Subcutaneous abdominal adipose tissue (tissue), 5 donors: ENCODE results near the gene ADK.
A peak's percentile ranks its signal among the peaks of the same experiment; 100 is the strongest.

ENCODE experiments used
- H3K27ac ChIP-seq: one replicate; pipeline ENCODE4 v1.7.0; 2013; ENCODE audit warnings: low read depth, mild to moderate bottlenecking, inconsistent platforms, low read length, moderate library complexity
- H3K27me3 ChIP-seq, 5 donors: one replicate each; pipeline ENCODE4 v1.7.0; 2013; ENCODE audit warnings: low read length in 5 of 5, inconsistent platforms in 1 of 5; ENCODE audit not compliant: control insufficient read depth in 5 of 5, insufficient read depth in 4 of 5
- H3K36me3 ChIP-seq, 5 donors: one replicate each; pipeline ENCODE4 v1.7.0; 2013; ENCODE audit warnings: low read length in 5 of 5; ENCODE audit not compliant: control insufficient read depth in 5 of 5, insufficient read depth in 5 of 5
- H3K4me1 ChIP-seq, 5 donors: one replicate each; pipeline ENCODE4 v1.7.0; 2013; ENCODE audit warnings: low read length in 5 of 5, mild to moderate bottlenecking in 3 of 5, moderate library complexity in 1 of 5; ENCODE audit not compliant: control insufficient read depth in 5 of 5, insufficient read depth in 5 of 5
- H3K4me3 ChIP-seq, 5 donors: one replicate each; pipeline ENCODE4 v1.7.0; 2013; ENCODE audit warnings: low read length in 5 of 5, low read depth in 1 of 5
- H3K9ac ChIP-seq, 5 donors: one replicate each; pipeline ENCODE4 v1.7.0; 2013; ENCODE audit warnings: low read length in 5 of 5, mild to moderate bottlenecking in 4 of 5, moderate library complexity in 3 of 5
- H3K9me3 ChIP-seq, 5 donors: one replicate each; pipeline ENCODE4 v1.7.0; 2013; ENCODE audit warnings: low read length in 5 of 5; ENCODE audit not compliant: control insufficient read depth in 5 of 5
- donor health status: healthy.
- donor health status: healthy.
- donor health status: healthy.
- donor health status: healthy.
- donor health status: healthy.

The ADK gene

GRCh38 chr10:74582566-74582965 lies 431.5 kb downstream of the ADK start:
- Histone ChIP-seq H3K9ac (no peak overlapping the region), H3K4me3 (no peak overlapping the region), H3K9me3 (no peaks in the 10 kb centered on the region), H3K27me3 (no peaks in the 10 kb centered on the region), H3K4me1 (peaks cover 6 to 17% (median 16%) of the 10 kb centered on the region in 5 donors), H3K27ac (no peak overlapping the region), H3K36me3 (peaks cover 0 to 2% (median 0%) of the 10 kb centered on the region in 5 donors)

DNA sequence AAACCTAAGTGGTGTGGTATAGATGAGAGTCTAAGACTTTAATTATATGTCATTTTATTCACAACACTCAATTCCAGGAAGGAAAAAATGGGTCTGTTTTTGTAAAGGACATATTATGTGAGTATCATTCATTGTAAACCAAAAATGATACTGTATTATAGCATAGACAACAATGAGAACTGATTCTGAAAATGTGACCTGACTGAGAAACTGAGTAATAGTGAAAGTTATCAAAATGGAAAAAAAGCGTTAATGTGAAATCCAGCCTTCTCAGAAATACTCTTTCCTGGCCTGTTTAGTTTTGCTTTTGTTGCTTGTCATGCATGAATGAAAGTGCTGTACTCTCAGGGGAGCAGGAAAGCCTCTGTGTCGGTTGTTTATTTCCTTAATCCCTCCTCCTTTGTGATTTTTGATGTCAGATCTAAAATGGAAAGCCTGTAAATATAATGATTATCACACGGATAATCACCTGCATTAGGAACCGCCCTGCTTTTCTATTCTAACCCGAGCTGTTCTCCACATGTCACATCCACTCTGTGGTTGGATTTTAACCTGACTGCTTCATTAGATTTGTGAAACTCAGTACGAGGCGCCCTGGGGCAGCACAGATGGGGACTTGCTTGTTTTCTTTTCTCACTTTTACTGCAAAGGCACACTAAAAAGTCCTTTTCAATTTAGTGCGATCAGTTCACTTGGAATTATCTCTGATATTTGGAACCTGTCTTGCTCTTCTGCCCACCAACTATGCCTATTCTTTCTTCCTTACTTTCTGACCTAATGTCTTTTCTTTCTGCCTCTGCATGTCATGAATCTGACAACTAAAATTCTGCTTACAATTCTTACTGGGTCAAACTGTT lies 434.4 kb downstream of the ADK start:
- Histone ChIP-seq H3K9ac (peak overlapping the region in 4 of 5 donors; percentile 6 to 57 (median 32)), H3K4me1 (peaks cover 6 to 31% (median 27%) of the 10 kb centered on the region in 5 donors), H3K27me3 (no peaks in the 10 kb centered on the region), H3K4me3 (peak overlapping the region in 4 of 5 donors; percentile 26 to 54 (median 45)), H3K27ac (peak overlapping the region; percentile 1), H3K36me3 (peaks cover 0 to 2% (median 0%) of the 10 kb centered on the region in 5 donors), H3K9me3 (no peaks in the 10 kb centered on the region)

DNA sequence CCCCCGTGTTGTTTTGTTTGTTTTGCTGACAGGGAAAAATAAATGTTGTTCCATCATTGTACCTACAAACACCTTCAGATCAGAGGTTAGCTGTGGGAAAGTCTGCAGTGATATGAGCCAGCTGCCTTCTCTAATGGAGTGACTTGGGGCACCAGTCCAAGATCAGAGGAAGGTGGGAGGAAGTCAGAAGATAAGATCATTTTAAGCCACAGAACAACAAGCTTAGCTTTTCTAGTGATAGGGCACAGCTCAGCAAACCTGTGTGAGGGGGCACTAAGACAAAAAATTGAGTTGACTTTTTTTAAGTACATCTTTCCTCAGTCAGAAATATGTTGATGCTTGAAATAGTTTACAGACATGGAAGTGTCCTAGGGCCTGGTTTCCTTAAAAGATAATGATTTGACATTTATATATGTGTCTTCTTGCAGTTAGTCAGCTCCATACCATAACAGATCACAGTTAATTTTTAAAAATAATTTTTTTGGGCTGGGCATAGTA lies 435.1 kb downstream of the ADK start:
- H3K4me1 ChIP-seq: peaks cover 6 to 31% (median 27%) of the 10 kb centered on the region in 5 donors
- peaks cover 0 to 2% (median 0%) of the 10 kb centered on the region in 5 donors for H3K36me3 ChIP-seq
- H3K9ac ChIP-seq: peak overlapping the region in 1 of 5 donors; percentile 54
- H3K4me3 ChIP-seq: peak overlapping the region in 2 of 5 donors; percentile 37 to 54
- H3K27ac ChIP-seq: no peak overlapping the region
- no peaks in the 10 kb centered on the region for H3K9me3 ChIP-seq
- H3K27me3 ChIP-seq: no peaks in the 10 kb centered on the region

GRCh38 chr10:74587109-74587854 lies 436.3 kb downstream of the ADK start:
- Histone ChIP-seq H3K9ac (no peak overlapping the region), H3K4me1 (peaks cover 6 to 31% (median 27%) of the 10 kb centered on the region in 5 donors), H3K9me3 (no peaks in the 10 kb centered on the region), H3K36me3 (peaks cover 0 to 2% (median 0%) of the 10 kb centered on the region in 5 donors), H3K27ac (no peak overlapping the region), H3K4me3 (no peak overlapping the region), H3K27me3 (no peaks in the 10 kb centered on the region)

- H3K27ac ChIP-seq: no peak overlapping the region
- H3K27me3 ChIP-seq: no peaks in the 10 kb centered on the region
- peaks cover 6 to 31% (median 27%) of the 10 kb centered on the region in 5 donors for H3K4me1 ChIP-seq
- peaks cover 0 to 2% (median 0%) of the 10 kb centered on the region in 5 donors for H3K36me3 ChIP-seq
- no peak overlapping the region for H3K4me3 ChIP-seq
- H3K9ac ChIP-seq: no peak overlapping the region
- no peaks in the 10 kb centered on the region for H3K9me3 ChIP-seq
Observed at GRCh38 chr10:74589226-74589673, 438.2 kb downstream of the ADK start.

GRCh38 chr10:74589851-74590250 lies 438.8 kb downstream of the ADK start:
- Histone ChIP-seq H3K4me1 (peaks cover 6 to 30% (median 26%) of the 10 kb centered on the region in 5 donors), H3K9me3 (no peaks in the 10 kb centered on the region), H3K27ac (no peak overlapping the region), H3K36me3 (no peaks in the 10 kb centered on the region), H3K27me3 (no peaks in the 10 kb centered on the region), H3K4me3 (no peak overlapping the region), H3K9ac (no peak overlapping the region)

DNA sequence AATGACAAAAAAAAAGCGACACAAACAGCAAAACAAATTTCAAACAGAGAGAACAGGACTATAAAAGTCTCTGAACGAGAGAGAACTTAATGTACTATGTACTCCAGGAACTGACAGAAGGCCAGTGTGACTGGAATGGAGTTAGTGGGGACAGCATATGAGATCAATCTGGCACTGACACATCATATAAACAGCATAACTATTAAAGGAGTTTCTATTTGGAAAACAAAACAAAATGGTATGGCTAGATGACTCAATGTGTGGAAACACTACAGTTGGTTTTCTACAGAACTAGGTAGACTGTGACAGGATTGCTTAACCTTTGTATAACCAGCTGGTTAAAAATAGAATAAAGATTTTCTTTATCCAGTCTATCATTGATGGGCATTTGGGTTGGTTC lies 442.4 kb downstream of the ADK start:
- Histone ChIP-seq H3K9ac (no peak overlapping the region), H3K4me3 (no peak overlapping the region), H3K36me3 (no peaks in the 10 kb centered on the region), H3K4me1 (peaks cover 0 to 15% (median 11%) of the 10 kb centered on the region in 5 donors), H3K9me3 (no peaks in the 10 kb centered on the region), H3K27me3 (no peaks in the 10 kb centered on the region), H3K27ac (no peak overlapping the region)

DNA sequence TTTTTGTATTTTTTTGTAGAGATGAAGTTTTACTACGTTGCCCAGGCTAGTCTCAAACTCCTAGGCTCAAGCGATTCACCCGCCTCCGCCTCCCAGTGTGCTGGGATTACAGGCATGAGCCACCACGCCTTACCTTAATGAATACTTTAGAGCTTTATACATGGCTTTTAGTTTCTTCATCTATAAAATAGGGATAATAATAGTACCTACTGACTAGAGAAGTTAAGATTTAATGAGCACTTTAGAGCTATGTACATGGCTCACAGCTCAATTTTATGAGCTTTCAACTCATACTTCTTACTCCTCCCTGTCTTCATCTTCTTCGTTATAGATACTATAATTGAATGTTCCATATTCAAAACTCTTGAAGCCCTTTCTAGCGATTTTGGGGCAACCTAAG lies 445.7 kb downstream of the ADK start:
- H3K9ac ChIP-seq: no peak overlapping the region
- H3K27ac ChIP-seq: no peak overlapping the region

GRCh38 chr10:74598891-74599566 lies 448.0 kb downstream of the ADK start:
- Histone ChIP-seq H3K36me3 (peaks cover 0 to 2% (median 0%) of the 10 kb centered on the region in 5 donors), H3K4me1 (no peaks in the 10 kb centered on the region), H3K27ac (no peak overlapping the region), H3K9me3 (no peaks in the 10 kb centered on the region), H3K27me3 (no peaks in the 10 kb centered on the region), H3K9ac (no peak overlapping the region), H3K4me3 (no peak overlapping the region)

More for the DNA sequence above, 445.7 kb downstream of the ADK start:
- no peaks in the 10 kb centered on the region for H3K4me1 ChIP-seq
- no peaks in the 10 kb centered on the region for H3K27me3 ChIP-seq
- H3K9me3 ChIP-seq: no peaks in the 10 kb centered on the region
- H3K4me3 ChIP-seq: no peak overlapping the region
- H3K36me3 ChIP-seq: no peaks in the 10 kb centered on the region
